CD4-positive, CD25-positive, alpha-beta regulatory T cell (primary cell): ENCODE data around the gene SPNS2. TPM values are rescaled to one million over a fixed set of nuclear protein-coding genes. Genes with fewer than 3 reads are reported as not detected.
A peak's percentile ranks its signal among the peaks of the same experiment; 100 is the strongest.

Experiments
- ATAC-seq, 2 donors: fragments of 150-1000 bp; cut with Tn5 transposase; one replicate each; pipeline ENCODE4 v1.10.0; 2021; ENCODE audit warnings: low read depth in 2 of 2, moderate number of reproducible peaks in 2 of 2, moderate library complexity in 1 of 2
- DNase-seq, 3 donors: peaks; one replicate each; pipeline versions ENCODE4 v3.0.0 to v3.0.0-alpha.2; 2012 to 2022; ENCODE audit warnings: mixed read lengths in 1 of 3
- H3K27ac ChIP-seq: one replicate; pipeline ENCODE4 v1.7.0; 2013; ENCODE audit warnings: mild to moderate bottlenecking, low read length; ENCODE audit not compliant: insufficient read depth, poor library complexity, severe bottlenecking
- H3K27me3 ChIP-seq: one replicate; pipeline ENCODE4 v1.7.0; 2013; ENCODE audit warnings: low read length; ENCODE audit not compliant: control insufficient read depth, insufficient read depth
- H3K36me3 ChIP-seq: one replicate; pipeline ENCODE4 v1.7.0; 2013; ENCODE audit warnings: mild to moderate bottlenecking, low read length, moderate library complexity; ENCODE audit not compliant: control insufficient read depth, insufficient read depth
- H3K4me1 ChIP-seq: 2 replicates; pipeline ENCODE4 v1.7.0; 2013; ENCODE audit warnings: mild to moderate bottlenecking, low read length; ENCODE audit not compliant: insufficient read depth, control insufficient read depth, poor library complexity, severe bottlenecking
- H3K4me3 ChIP-seq: one replicate; pipeline ENCODE4 v1.7.0; 2013; ENCODE audit warnings: low read depth, mild to moderate bottlenecking, low read length, moderate library complexity
- H3K9me3 ChIP-seq, 2 experiments: 1 replicate in 1 of 2; 2 replicates in 1 of 2; pipeline ENCODE4 v1.7.0; 2013; ENCODE audit warnings: low read length in 2 of 2, mild to moderate bottlenecking in 1 of 2, moderate library complexity in 1 of 2; ENCODE audit not compliant: control insufficient read depth in 2 of 2
- H3K27ac Mint-ChIP-seq, 3 donors: one replicate each; pipeline ENCODE4 v1.8.0; 2020 to 2022; ENCODE audit warnings: mild to moderate bottlenecking in 3 of 3, mixed read lengths in 3 of 3, moderate library complexity in 2 of 3
- H3K27me3 Mint-ChIP-seq: one replicate; pipeline ENCODE4 v1.8.0; 2022; ENCODE audit warnings: mild to moderate bottlenecking, mixed read lengths
- H3K36me3 Mint-ChIP-seq: one replicate; pipeline ENCODE4 v1.8.0; 2020; ENCODE audit warnings: mixed read lengths
- H3K4me1 Mint-ChIP-seq, 4 donors: one replicate each; pipeline ENCODE4 v1.8.0; 2020 to 2022; ENCODE audit warnings: mixed read lengths in 4 of 4, mild to moderate bottlenecking in 1 of 4
- H3K4me3 Mint-ChIP-seq, 4 donors: one replicate each; pipeline ENCODE4 v1.8.0; 2020 to 2022; ENCODE audit warnings: mild to moderate bottlenecking in 4 of 4, mixed read lengths in 4 of 4, moderate library complexity in 3 of 4
- H3K9me3 Mint-ChIP-seq, 7 donors: one replicate each; pipeline ENCODE4 v1.8.0; 2020 to 2022; ENCODE audit warnings: mixed read lengths in 7 of 7, mild to moderate bottlenecking in 3 of 7, moderate library complexity in 2 of 7
- polyA plus RNA-seq, 4 donors: library from polyadenylated mRNA; unstranded; fragments of 300-500 nt; fragmentation: Illumina TruSeq; gene quantifications; one replicate each; pipeline ENCODE4 v1.2.3, GENCODE V29; 2021
- total RNA-seq: library from RNA; stranded (reverse); gene quantifications from one replicate; pipeline ENCODE4 v1.2.3, GENCODE V29; 2022

The SPNS2 gene
- total and polyA plus RNA-seq, 5 donors from 2014 or later, result 0.94 TPM; not detected in 4

DNA sequence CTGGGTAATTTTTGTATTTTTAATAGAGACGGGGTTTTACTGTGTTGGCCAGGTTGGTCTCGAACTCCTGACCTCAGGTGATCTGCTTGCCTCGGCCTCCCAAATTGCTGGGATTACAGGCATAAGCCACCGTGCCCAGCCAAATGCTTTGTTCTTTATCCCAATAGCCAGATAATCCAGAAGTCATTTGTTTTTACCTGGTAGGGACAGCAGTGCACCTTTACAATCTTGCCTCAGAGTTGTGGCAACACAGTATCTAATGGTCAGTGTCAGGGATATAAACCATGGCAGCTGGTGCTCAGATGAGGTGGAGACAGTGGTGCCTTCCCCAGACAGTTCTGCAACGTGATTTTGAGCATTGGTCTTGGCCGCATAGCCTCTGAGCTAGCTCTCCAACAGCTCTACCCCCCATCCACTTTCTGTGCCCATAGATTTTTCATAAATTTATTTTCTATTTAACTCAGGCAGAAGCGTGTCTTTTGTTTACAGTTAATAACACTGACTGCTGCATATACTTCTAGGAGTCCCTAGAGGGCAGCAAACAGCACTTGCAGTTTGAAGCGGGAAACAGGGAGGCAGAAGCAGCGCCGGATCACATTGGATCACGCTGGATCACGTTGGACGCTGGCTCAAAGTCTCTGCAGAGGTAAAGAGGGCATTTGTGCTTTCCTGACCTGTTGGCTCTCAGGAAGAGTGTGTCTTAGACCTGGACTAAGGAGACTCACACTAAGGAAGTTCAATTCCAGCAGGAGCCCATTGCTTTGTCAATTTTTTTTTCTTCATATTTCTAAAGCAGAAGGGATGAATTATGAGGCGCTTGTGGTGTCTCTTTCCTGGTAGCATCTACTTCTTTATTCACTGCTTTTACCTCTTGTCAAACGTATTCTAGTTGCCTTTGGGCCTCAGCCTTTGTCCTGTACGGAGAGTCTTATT lies 66.8 kb downstream of the SPNS2 start:
- Histone ChIP-seq H3K27me3 (no peaks in the 10 kb centered on the region), H3K36me3 (no peaks in the 10 kb centered on the region), H3K9me3 (no peaks in the 10 kb centered on the region), H3K4me3 (peak overlapping the region; percentile 37), H3K27ac (no peak overlapping the region), H3K4me1 (peaks cover 8% of the 10 kb centered on the region)
- H3K9me3 Mint-ChIP-seq, result no peaks in the 10 kb centered on the region
- DNase-seq, result peak; percentile 35 to 76 (median 51)
- peak overlapping the region in 2 of 4 donors; percentile 41 to 53 for H3K4me3 Mint-ChIP-seq
- peaks cover 6 to 34% (median 19%) of the 10 kb centered on the region in 4 donors for H3K4me1 Mint-ChIP-seq
- peak; percentile 58 to 69 for ATAC-seq
- peaks cover 17% of the 10 kb centered on the region for H3K27me3 Mint-ChIP-seq
- no peak overlapping the region for H3K27ac Mint-ChIP-seq
- no peaks in the 10 kb centered on the region for H3K36me3 Mint-ChIP-seq

DNA sequence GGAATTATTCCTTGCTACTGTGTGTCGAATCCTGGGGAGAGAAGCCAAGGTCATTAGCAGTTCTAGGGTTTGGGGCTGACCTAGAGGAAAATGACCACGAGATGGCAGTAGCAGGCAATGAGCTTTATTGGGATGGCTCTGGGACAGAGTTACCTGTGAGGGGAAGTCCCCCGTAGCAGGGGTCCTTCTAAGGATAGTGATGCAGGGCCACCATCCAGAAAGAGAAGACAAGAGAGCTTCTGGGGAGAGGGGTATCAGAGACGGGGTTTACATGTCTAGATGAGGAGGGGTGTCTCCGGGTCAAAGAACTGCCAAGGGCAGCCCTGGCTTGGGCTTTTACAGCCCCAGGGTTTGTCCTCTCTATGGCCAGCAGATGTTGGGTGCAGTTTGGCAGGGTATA lies 68.1 kb downstream of the SPNS2 start:
- ATAC-seq (peak in 1 of 2 donors; percentile 42), DNase-seq (peak in 1 of 3 donors; percentile 57)
- H3K4me3 ChIP-seq, result no peak overlapping the region
- no peaks in the 10 kb centered on the region for H3K36me3 Mint-ChIP-seq
- peaks cover 6% of the 10 kb centered on the region for H3K27me3 ChIP-seq
- H3K4me3 Mint-ChIP-seq, result no peak overlapping the region
- no peaks in the 10 kb centered on the region for H3K9me3 Mint-ChIP-seq
- H3K4me1 ChIP-seq, result peaks cover 8% of the 10 kb centered on the region
- H3K36me3 ChIP-seq, result no peaks in the 10 kb centered on the region
- peaks cover 6 to 33% (median 18%) of the 10 kb centered on the region in 4 donors for H3K4me1 Mint-ChIP-seq
- H3K9me3 ChIP-seq, result no peaks in the 10 kb centered on the region
- H3K27ac ChIP-seq, result no peak overlapping the region
- H3K27me3 Mint-ChIP-seq, result peaks cover 17% of the 10 kb centered on the region
- H3K27ac Mint-ChIP-seq, result peak overlapping the region in 1 of 3 donors; percentile 21

GRCh38 chr17:4569591-4569990 lies 70.9 kb downstream of the SPNS2 start:
- no peak overlapping the region for H3K4me3 ChIP-seq
- no peaks in the 10 kb centered on the region for H3K36me3 ChIP-seq
- peaks cover 3% of the 10 kb centered on the region for H3K4me1 ChIP-seq
- DNase-seq (peak in 1 of 3 donors; percentile 26), ATAC-seq (no peak)
- H3K27me3 ChIP-seq, result peaks cover 6% of the 10 kb centered on the region
- no peak overlapping the region for H3K27ac ChIP-seq
- no peaks in the 10 kb centered on the region for H3K9me3 ChIP-seq
- Mint-ChIP-seq H3K9me3 (no peaks in the 10 kb centered on the region), H3K36me3 (no peaks in the 10 kb centered on the region), H3K4me3 (peak overlapping the region in 1 of 4 donors; percentile 12), H3K27me3 (peaks cover 17% of the 10 kb centered on the region), H3K4me1 (peaks cover 6 to 14% (median 9%) of the 10 kb centered on the region in 4 donors), H3K27ac (no peak overlapping the region)

- H3K27ac ChIP-seq, result no peak overlapping the region
- Mint-ChIP-seq H3K27ac (no peak overlapping the region), H3K4me1 (peaks cover 0 to 4% (median 0%) of the 10 kb centered on the region in 4 donors), H3K4me3 (no peak overlapping the region), H3K36me3 (no peaks in the 10 kb centered on the region), H3K9me3 (no peaks in the 10 kb centered on the region), H3K27me3 (peaks cover 4% of the 10 kb centered on the region)
- no peaks in the 10 kb centered on the region for H3K9me3 ChIP-seq
- ATAC-seq, result no peak
- H3K4me3 ChIP-seq, result no peak overlapping the region
- peaks cover 3% of the 10 kb centered on the region for H3K4me1 ChIP-seq
- no peak for DNase-seq
- peaks cover 6% of the 10 kb centered on the region for H3K27me3 ChIP-seq
- no peaks in the 10 kb centered on the region for H3K36me3 ChIP-seq
These were observed 73.5 kb downstream of the SPNS2 start for GRCh38 chr17:4572131-4572530.

DNA sequence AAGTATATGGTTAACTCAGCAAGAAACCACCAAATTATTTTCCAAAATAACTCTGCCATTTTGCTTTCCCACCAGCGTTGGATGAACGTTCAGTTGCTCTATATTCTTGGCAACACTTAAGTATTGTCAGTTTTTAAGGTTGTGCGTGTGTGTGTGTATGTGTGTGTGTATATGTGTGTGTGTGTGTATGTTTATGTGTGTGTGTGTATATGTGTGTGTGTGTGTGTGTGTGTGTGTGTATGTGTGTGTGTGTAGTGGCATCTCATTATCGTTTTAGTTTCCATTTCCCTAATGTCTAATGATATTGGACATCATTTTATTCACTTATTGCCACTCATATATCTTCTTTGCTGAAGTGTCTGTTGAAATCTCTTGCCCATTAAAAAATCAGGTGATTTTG lies 74.4 kb downstream of the SPNS2 start:
- no peak overlapping the region for H3K27ac Mint-ChIP-seq
- H3K4me3 Mint-ChIP-seq, result no peak overlapping the region
- H3K36me3 ChIP-seq, result no peaks in the 10 kb centered on the region
- H3K27ac ChIP-seq, result no peak overlapping the region
- DNase-seq (no peak), ATAC-seq (no peak)
- no peak overlapping the region for H3K4me3 ChIP-seq
- H3K9me3 Mint-ChIP-seq, result no peaks in the 10 kb centered on the region
- H3K4me1 ChIP-seq, result peaks cover 3% of the 10 kb centered on the region
- H3K9me3 ChIP-seq, result no peaks in the 10 kb centered on the region
- H3K27me3 Mint-ChIP-seq, result peaks cover 4% of the 10 kb centered on the region
- peaks cover 0 to 4% (median 0%) of the 10 kb centered on the region in 4 donors for H3K4me1 Mint-ChIP-seq
- no peaks in the 10 kb centered on the region for H3K36me3 Mint-ChIP-seq
- peaks cover 6% of the 10 kb centered on the region for H3K27me3 ChIP-seq

DNA sequence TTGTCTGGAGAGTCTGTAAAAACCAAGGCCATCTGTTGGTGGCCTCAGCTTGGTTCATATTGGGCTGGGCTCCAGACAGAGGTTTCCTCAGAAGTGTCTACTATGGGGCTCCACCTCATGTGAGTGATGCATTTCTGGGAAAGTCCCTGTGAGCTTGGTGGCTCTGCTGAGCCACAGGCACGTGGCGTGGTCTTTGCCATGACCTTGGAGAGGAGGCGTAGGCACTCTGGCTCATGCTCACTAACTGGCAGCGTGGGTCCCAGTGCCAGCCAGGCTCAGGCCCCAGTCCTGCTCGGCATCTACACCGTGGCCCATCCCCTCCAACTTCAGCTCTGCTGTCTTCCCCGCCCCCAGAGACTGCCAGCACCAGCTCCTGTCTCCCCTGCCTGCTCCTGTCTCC lies 75.0 kb downstream of the SPNS2 start:
- no peak overlapping the region for H3K4me3 ChIP-seq
- H3K4me1 ChIP-seq, result peaks cover 3% of the 10 kb centered on the region
- H3K27ac ChIP-seq, result no peak overlapping the region
- Mint-ChIP-seq H3K4me3 (no peak overlapping the region), H3K4me1 (peaks cover 0 to 4% (median 0%) of the 10 kb centered on the region in 4 donors), H3K36me3 (no peaks in the 10 kb centered on the region), H3K9me3 (no peaks in the 10 kb centered on the region), H3K27ac (no peak overlapping the region), H3K27me3 (peaks cover 4% of the 10 kb centered on the region)
- DNase-seq (peak in 1 of 3 donors; percentile 44), ATAC-seq (peak; percentile 72 to 79)
- H3K27me3 ChIP-seq, result peaks cover 6% of the 10 kb centered on the region
- no peaks in the 10 kb centered on the region for H3K36me3 ChIP-seq
- H3K9me3 ChIP-seq, result no peaks in the 10 kb centered on the region

GRCh38 chr17:4574448-4575045 lies 75.9 kb downstream of the SPNS2 start:
- Mint-ChIP-seq H3K36me3 (no peaks in the 10 kb centered on the region), H3K9me3 (no peaks in the 10 kb centered on the region), H3K4me1 (peaks cover 0 to 4% (median 0%) of the 10 kb centered on the region in 4 donors), H3K27ac (no peak overlapping the region), H3K27me3 (peaks cover 4% of the 10 kb centered on the region), H3K4me3 (no peak overlapping the region)
- ATAC-seq (no peak), DNase-seq (no peak)
- Histone ChIP-seq H3K27me3 (peaks cover 6% of the 10 kb centered on the region), H3K4me3 (no peak overlapping the region), H3K9me3 (no peaks in the 10 kb centered on the region), H3K4me1 (peaks cover 3% of the 10 kb centered on the region), H3K36me3 (no peaks in the 10 kb centered on the region), H3K27ac (no peak overlapping the region)
